Measurements from ENCODE around the gene PCDH8.

Gene PCDH8

GRCh38 chr13:52811841-52812240 is 36.6 kb downstream of the PCDH8 start:
- no peak for DNase-seq

GRCh38 chr13:52810526-52810925 is 37.9 kb downstream of the PCDH8 start:
- no peak for DNase-seq

- no peak for DNase-seq
Measured at GRCh38 chr13:52810011-52810410, 38.4 kb downstream of the PCDH8 start.

DNA sequence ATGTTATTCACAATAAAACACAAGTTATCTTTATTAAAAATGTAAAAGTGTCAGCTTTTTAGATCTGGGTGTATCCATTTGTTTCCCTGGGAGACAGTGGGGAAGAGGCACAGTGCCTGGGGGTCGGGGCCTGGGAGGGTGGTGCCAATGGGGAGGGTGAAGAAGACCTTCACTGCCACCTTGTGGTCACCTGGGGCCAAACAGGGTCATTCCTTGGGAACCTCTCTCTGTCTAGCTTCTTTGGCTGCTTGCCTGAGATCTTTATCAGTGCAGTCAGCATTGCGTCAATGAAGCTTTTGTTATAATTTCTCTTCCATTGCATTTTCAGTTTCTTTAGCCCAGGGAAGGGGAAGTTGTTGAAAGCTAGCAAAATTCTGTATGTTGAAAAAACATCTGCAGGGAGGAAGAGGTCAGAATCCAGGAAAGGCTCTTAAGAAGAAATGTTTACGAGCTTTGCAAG is 39.1 kb downstream of the PCDH8 start:
- DNase-seq = peak; percentile 70

GRCh38 chr13:52808842-52809219 is 39.6 kb downstream of the PCDH8 start:
- no peak for DNase-seq

DNA sequence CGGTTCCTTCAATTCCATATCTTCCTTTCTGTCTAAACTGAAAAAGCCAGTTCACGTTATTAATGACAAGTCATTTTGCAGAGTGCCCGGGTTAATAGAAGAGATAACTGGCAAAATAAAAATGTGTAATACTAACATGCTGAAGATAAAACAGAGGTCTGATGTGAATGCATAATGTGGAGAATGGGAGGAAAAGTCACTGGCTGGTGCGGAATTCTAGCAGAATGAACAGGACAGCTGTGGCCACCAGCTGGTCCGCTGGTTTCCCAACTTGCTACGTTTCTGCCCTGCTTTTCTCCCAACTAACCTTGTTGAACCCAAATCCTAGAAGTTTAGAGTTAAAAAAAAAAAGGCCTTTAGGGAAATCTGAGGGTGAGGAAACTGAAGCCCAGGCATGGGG is 42.4 kb downstream of the PCDH8 start:
- no peak for DNase-seq

DNA sequence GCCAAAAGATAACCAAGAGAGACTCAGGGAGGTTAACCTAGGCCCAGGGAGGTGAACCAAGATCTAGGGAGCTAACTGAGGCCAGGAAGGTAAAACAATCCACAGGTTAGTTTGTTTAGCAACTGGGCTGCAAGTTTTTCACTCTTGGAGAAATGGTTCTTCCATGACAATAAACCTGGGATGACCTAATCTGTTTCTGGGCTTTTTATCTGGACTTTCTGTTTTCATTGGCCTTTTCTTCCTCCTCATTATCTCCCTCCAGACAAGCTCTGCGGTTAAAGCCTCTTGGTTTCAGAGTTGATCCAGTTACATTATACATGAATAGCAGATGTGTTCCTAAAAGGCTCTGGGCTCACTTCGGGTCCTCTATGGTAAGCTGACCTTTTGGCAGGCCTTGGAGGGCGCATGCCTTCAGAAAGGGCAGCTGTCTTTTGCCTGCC is 44.2 kb downstream of the PCDH8 start:
- no peak for DNase-seq

DNA sequence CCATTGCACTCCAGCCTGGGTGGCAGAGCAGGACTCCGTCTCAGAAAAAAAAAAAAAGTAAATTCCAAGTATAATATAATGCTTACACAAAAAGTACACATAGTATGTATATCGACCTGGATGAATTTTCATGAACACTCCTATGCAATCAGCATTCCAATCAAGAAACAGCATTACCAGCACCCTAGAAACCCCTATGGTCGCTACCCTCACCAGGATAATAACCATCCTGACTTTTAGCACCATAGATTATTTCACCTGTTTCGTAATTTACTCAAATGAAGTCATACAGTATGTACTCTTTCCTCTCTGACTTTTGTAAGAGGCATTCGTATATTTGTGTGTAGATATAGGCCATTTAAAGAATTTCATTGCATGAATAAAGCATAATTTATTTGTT is 47.6 kb downstream of the PCDH8 start:
- no peak for DNase-seq

- DNase-seq = no peak
Measured at GRCh38 chr13:52798770-52799430, 49.5 kb downstream of the PCDH8 start.

DNA sequence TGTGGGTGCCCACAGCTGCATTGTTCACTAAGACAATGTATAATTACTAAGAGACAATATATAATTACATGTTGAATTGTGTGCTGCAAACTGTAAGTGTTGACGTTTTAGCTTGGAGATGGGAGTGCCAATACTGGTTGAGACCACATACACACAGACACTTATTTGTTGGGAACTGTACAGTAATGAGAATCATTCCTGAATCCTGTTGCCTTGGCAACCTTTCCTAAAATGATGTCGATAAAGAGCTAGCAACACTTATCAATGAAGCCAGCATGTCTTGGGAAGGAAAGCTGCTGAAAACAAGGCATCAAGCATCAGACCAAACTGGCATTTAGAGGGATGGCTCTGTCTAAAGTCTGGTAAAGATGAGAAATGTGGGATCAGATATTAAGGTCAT is 51.3 kb downstream of the PCDH8 start:
- no peak for DNase-seq

DNA sequence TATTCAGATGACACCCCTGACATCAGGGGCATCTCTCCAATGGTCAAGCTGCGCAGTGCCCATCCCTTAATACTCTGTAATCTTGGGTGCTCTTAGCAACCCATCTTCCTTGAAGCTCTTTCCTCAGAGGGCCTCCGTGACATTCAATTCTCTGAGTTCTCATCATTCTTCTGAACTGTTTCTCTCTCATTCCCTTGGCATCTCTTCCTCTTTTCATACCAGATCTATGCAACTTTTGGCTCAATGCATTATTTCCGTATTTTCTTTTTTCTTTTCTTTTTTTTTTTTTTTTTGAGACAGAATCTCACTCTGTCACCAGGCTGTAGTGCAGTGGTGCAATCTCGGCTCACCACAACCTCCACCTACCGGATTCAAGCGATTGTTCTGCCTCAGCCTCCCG is 53.9 kb downstream of the PCDH8 start:
- DNase-seq = no peak

GRCh38 chr13:52793515-52794061 is 54.9 kb downstream of the PCDH8 start:
- no peak for DNase-seq
